HCT116 (cell line): ENCODE data around the gene OR10X1.

Experiments
- EZH2 ChIP-seq: fragments of 200-600 bp; sonication (generic); IDR thresholded peaks from 2 replicates; pipeline ENCODE4 v1.6.1; 2017; ENCODE audit warnings: antibody characterized with exemption, mixed run types
- POLR2A ChIP-seq: IDR thresholded peaks from 2 replicates; pipeline ENCODE4 v1.7.0; 2011; ENCODE audit warnings: borderline replicate concordance; ENCODE audit not compliant: insufficient read depth, insufficient read length; ENCODE audit errors: extremely low read depth
- SP1 ChIP-seq: IDR thresholded peaks from 2 replicates; pipeline ENCODE4 v1.6.1; 2012; ENCODE audit warnings: low read depth
- TF ChIP-seq, protein P1 (sequence below), 3 experiments: fragments of 200-600 bp in 1 of 3; sonication (generic) in 1 of 3; IDR thresholded peaks in 2 of 3; conservative IDR thresholded peaks in 1 of 3; 2 replicates each; pipeline ENCODE4 v1.5.1; 2012 to 2017; ENCODE audit warnings: low read depth in 2 of 3, low read length in 2 of 3, antibody characterized with exemption in 1 of 3, borderline replicate concordance in 1 of 3, control low read depth in 1 of 3, mild to moderate bottlenecking in 1 of 3, mixed read lengths in 1 of 3, mixed run types in 1 of 3, moderate library complexity in 1 of 3; ENCODE audit not compliant: insufficient read depth in 1 of 3

DNA sequence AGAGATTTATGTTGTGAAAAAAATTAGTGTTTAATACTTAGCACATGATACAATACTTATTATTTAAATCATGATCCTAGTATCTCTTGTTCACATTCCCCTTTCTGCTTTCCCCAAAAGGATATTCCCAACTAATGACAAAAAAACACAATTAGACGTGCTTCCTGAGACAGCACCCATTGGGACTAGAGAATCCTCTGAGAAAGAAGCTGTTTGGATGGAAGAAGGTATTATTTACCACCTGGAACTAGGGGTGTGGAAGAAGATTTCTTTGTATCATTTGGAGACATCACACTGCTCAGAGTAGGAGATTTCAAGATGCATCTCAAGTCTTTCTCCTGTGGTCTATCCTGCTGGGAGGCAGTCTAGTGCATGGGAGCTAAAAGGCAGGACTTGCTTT is 25.3 kb upstream of the OR10X1 start, which contains the start of gene OR10Z1:
- TF ChIP-seq POLR2A, result no peak
- TF ChIP-seq, protein P1, sequence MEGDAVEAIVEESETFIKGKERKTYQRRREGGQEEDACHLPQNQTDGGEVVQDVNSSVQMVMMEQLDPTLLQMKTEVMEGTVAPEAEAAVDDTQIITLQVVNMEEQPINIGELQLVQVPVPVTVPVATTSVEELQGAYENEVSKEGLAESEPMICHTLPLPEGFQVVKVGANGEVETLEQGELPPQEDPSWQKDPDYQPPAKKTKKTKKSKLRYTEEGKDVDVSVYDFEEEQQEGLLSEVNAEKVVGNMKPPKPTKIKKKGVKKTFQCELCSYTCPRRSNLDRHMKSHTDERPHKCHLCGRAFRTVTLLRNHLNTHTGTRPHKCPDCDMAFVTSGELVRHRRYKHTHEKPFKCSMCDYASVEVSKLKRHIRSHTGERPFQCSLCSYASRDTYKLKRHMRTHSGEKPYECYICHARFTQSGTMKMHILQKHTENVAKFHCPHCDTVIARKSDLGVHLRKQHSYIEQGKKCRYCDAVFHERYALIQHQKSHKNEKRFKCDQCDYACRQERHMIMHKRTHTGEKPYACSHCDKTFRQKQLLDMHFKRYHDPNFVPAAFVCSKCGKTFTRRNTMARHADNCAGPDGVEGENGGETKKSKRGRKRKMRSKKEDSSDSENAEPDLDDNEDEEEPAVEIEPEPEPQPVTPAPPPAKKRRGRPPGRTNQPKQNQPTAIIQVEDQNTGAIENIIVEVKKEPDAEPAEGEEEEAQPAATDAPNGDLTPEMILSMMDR (IDR thresholded peaks at IDR 0.05 in 2 of 3, conservative IDR thresholded peaks at IDR 0.05 in 1 of 3; ENCODE audit: borderline replicate concordance in 1 of 3, insufficient read depth in 1 of 3, low read depth in 2 of 3, low read length in 2 of 3), result no peak
- TF ChIP-seq EZH2, result no peak
- TF ChIP-seq SP1, result no peak
